ENCODE measurements around the gene GNG7. TPM values are rescaled to one million over a fixed set of nuclear protein-coding genes. Genes with fewer than 3 reads are reported as not detected.

Gene GNG7
- total RNA-seq, 1 donor from 2014 or later = 1.8 TPM

GRCh38 chr19:2629491-2630351 lies 72.8 kb downstream of the GNG7 start:
- Mint-ChIP-seq H3K4me3 (ENCODE audit: unreplicated experiment) (no peak overlapping the region), H3K27me3 (ENCODE audit: low read depth, unreplicated experiment) (peaks cover 3% of the 10 kb centered on the region), H3K9me3 (ENCODE audit: unreplicated experiment) (peaks cover 24% of the 10 kb centered on the region), H3K4me1 (ENCODE audit: low read depth, unreplicated experiment) (peaks cover 11% of the 10 kb centered on the region), H3K36me3 (ENCODE audit: low read depth, unreplicated experiment) (peaks cover 3% of the 10 kb centered on the region), H3K27ac (ENCODE audit: unreplicated experiment) (no peak overlapping the region)
- peaks cover 15% of the 10 kb centered on the region for H3K9me3 ChIP-seq (ENCODE audit: insufficient read depth, low read depth, low read length)
- H3K4me2 ChIP-seq (ENCODE audit: low read length) = no peak overlapping the region
- H3K27me3 ChIP-seq (ENCODE audit: insufficient read depth, low read length) = peaks cover 3% of the 10 kb centered on the region
- no peak overlapping the region for H3K9ac ChIP-seq (ENCODE audit: low read length)
- H3K79me2 ChIP-seq (ENCODE audit: insufficient read depth, low read length) = no peaks in the 10 kb centered on the region
- H2AFZ ChIP-seq (ENCODE audit: low read depth, low read length) = no peak overlapping the region
- no peak for FAIRE-seq
- H4K20me1 ChIP-seq (ENCODE audit: insufficient read depth, low read length) = no peaks in the 10 kb centered on the region
- peaks cover 16% of the 10 kb centered on the region for H3K4me1 ChIP-seq (ENCODE audit: insufficient read depth, low read length)
- H3K4me3 ChIP-seq (ENCODE audit: insufficient read depth, low read depth, low read length) = no peak overlapping the region
- TF ChIP-seq EZH2 (IDR thresholded peaks at IDR 0.05; ENCODE audit: insufficient read depth, low read length) (no peak), CTCF (IDR thresholded peaks at IDR 0.05; ENCODE audit: insufficient read depth, low read depth, low read length) (no peak)
- DNase-seq (ENCODE audit: low read depth) = no peak
- no peaks in the 10 kb centered on the region for H3K36me3 ChIP-seq (ENCODE audit: insufficient read depth, low read length)
- H3K27ac ChIP-seq (ENCODE audit: low read depth, low read length) = no peak overlapping the region

- Histone ChIP-seq H2AFZ (ENCODE audit: low read depth, low read length) (no peak overlapping the region), H4K20me1 (ENCODE audit: insufficient read depth, low read length) (no peaks in the 10 kb centered on the region), H3K4me3 (ENCODE audit: insufficient read depth, low read depth, low read length) (no peak overlapping the region), H3K4me2 (ENCODE audit: low read length) (no peak overlapping the region), H3K9ac (ENCODE audit: low read length) (no peak overlapping the region), H3K4me1 (ENCODE audit: insufficient read depth, low read length) (peaks cover 16% of the 10 kb centered on the region), H3K79me2 (ENCODE audit: insufficient read depth, low read length) (no peaks in the 10 kb centered on the region), H3K36me3 (ENCODE audit: insufficient read depth, low read length) (no peaks in the 10 kb centered on the region), H3K27ac (ENCODE audit: low read depth, low read length) (no peak overlapping the region), H3K27me3 (ENCODE audit: insufficient read depth, low read length) (peaks cover 3% of the 10 kb centered on the region), H3K9me3 (ENCODE audit: insufficient read depth, low read depth, low read length) (peaks cover 15% of the 10 kb centered on the region)
- Mint-ChIP-seq H3K9me3 (ENCODE audit: unreplicated experiment) (peaks cover 24% of the 10 kb centered on the region), H3K27ac (ENCODE audit: unreplicated experiment) (peak overlapping the region; percentile 34), H3K27me3 (ENCODE audit: low read depth, unreplicated experiment) (no peaks in the 10 kb centered on the region), H3K4me1 (ENCODE audit: low read depth, unreplicated experiment) (peaks cover 13% of the 10 kb centered on the region), H3K4me3 (ENCODE audit: unreplicated experiment) (no peak overlapping the region), H3K36me3 (ENCODE audit: low read depth, unreplicated experiment) (peaks cover 3% of the 10 kb centered on the region)
- no peak for FAIRE-seq
- TF ChIP-seq CTCF (IDR thresholded peaks at IDR 0.05; ENCODE audit: insufficient read depth, low read depth, low read length) (no peak), EZH2 (IDR thresholded peaks at IDR 0.05; ENCODE audit: insufficient read depth, low read length) (no peak)
- DNase-seq (ENCODE audit: low read depth) = no peak
These were observed 73.9 kb downstream of the GNG7 start for GRCh38 chr19:2628597-2628996.

- peaks cover 13% of the 10 kb centered on the region for H3K4me1 Mint-ChIP-seq (ENCODE audit: low read depth, unreplicated experiment)
- Histone ChIP-seq H4K20me1 (ENCODE audit: insufficient read depth, low read length) (no peaks in the 10 kb centered on the region), H3K4me1 (ENCODE audit: insufficient read depth, low read length) (peaks cover 16% of the 10 kb centered on the region), H3K79me2 (ENCODE audit: insufficient read depth, low read length) (no peaks in the 10 kb centered on the region), H3K9me3 (ENCODE audit: insufficient read depth, low read depth, low read length) (peaks cover 15% of the 10 kb centered on the region), H3K27ac (ENCODE audit: low read depth, low read length) (peak overlapping the region; percentile 89), H2AFZ (ENCODE audit: low read depth, low read length) (no peak overlapping the region), H3K36me3 (ENCODE audit: insufficient read depth, low read length) (no peaks in the 10 kb centered on the region), H3K9ac (ENCODE audit: low read length) (peak overlapping the region; percentile 56), H3K4me3 (ENCODE audit: insufficient read depth, low read depth, low read length) (no peak overlapping the region), H3K27me3 (ENCODE audit: insufficient read depth, low read length) (no peaks in the 10 kb centered on the region), H3K4me2 (ENCODE audit: low read length) (peak overlapping the region; percentile 50)
- peaks cover 3% of the 10 kb centered on the region for H3K36me3 Mint-ChIP-seq (ENCODE audit: low read depth, unreplicated experiment)
- peak; percentile 56 for DNase-seq (ENCODE audit: low read depth)
- peaks cover 24% of the 10 kb centered on the region for H3K9me3 Mint-ChIP-seq (ENCODE audit: unreplicated experiment)
- H3K4me3 Mint-ChIP-seq (ENCODE audit: unreplicated experiment) = peak overlapping the region; percentile 40
- H3K27me3 Mint-ChIP-seq (ENCODE audit: low read depth, unreplicated experiment) = no peaks in the 10 kb centered on the region
- TF ChIP-seq CTCF (IDR thresholded peaks at IDR 0.05; ENCODE audit: insufficient read depth, low read depth, low read length) (no peak), EZH2 (IDR thresholded peaks at IDR 0.05; ENCODE audit: insufficient read depth, low read length) (no peak)
- FAIRE-seq = no peak
- peak overlapping the region; percentile 100 for H3K27ac Mint-ChIP-seq (ENCODE audit: unreplicated experiment)
These were observed 74.6 kb downstream of the GNG7 start for GRCh38 chr19:2627855-2628254.

Data from astrocyte (in vitro differentiated cells and primary cell).